Sigmoid colon (tissue), 4 donors: ENCODE measurements around the gene PRCC.

ENCODE experiments used
- EP300 ChIP-seq, 4 donors: sonication (generic); formaldehyde crosslinking; IDR thresholded peaks; one replicate each; pipeline ENCODE4 v1.6.1; 2017; ENCODE audit warnings: antibody characterized with exemption in 4 of 4
- POLR2A ChIP-seq, 2 donors: fragments of 450-650 bp; IDR thresholded peaks; one replicate each; pipeline ENCODE4 v1.6.1; 2016; ENCODE audit warnings: antibody characterized with exemption in 2 of 2, mild to moderate bottlenecking in 2 of 2, moderate library complexity in 2 of 2
- POLR2AphosphoS5 ChIP-seq, 4 donors: sonication (generic); formaldehyde crosslinking; IDR thresholded peaks; one replicate each; pipeline ENCODE4 v1.6.1; 2017; ENCODE audit warnings: antibody characterized with exemption in 4 of 4
- TF ChIP-seq, protein P1 (sequence below), 4 experiments: fragments of 450-650 bp in 3 of 4; fragments of 200-600 bp in 1 of 4; IDR thresholded peaks; one replicate each; pipeline ENCODE4 v1.5.1; 2016 to 2019; ENCODE audit warnings: antibody characterized with exemption in 4 of 4, mild to moderate bottlenecking in 3 of 4, moderate library complexity in 2 of 4

- TF ChIP-seq, protein P1, sequence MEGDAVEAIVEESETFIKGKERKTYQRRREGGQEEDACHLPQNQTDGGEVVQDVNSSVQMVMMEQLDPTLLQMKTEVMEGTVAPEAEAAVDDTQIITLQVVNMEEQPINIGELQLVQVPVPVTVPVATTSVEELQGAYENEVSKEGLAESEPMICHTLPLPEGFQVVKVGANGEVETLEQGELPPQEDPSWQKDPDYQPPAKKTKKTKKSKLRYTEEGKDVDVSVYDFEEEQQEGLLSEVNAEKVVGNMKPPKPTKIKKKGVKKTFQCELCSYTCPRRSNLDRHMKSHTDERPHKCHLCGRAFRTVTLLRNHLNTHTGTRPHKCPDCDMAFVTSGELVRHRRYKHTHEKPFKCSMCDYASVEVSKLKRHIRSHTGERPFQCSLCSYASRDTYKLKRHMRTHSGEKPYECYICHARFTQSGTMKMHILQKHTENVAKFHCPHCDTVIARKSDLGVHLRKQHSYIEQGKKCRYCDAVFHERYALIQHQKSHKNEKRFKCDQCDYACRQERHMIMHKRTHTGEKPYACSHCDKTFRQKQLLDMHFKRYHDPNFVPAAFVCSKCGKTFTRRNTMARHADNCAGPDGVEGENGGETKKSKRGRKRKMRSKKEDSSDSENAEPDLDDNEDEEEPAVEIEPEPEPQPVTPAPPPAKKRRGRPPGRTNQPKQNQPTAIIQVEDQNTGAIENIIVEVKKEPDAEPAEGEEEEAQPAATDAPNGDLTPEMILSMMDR (IDR thresholded peaks at IDR 0.05) = no peak
- TF ChIP-seq EP300 (IDR thresholded peaks at IDR 0.05) (no peak), POLR2A (IDR thresholded peaks at IDR 0.05) (no peak), POLR2AphosphoS5 (IDR thresholded peaks at IDR 0.05) (no peak)
Observed at GRCh38 chr1:156845055-156845952, 78.0 kb downstream of the PRCC start.
